ENCODE data around the gene NEK7. TPM values are rescaled to one million over a fixed set of nuclear protein-coding genes. Genes with fewer than 3 reads are reported as not detected.
A peak's percentile ranks its signal among the peaks of the same experiment; 100 is the strongest.

Gene NEK7
- total RNA-seq, 1 donor from 2014 or later: 98.1 TPM

- Histone ChIP-seq H3K9me3 (no peaks in the 10 kb centered on the region), H3K4me1 (peaks cover 59% of the 10 kb centered on the region), H3K36me3 (no peaks in the 10 kb centered on the region), H3K27ac (no peak overlapping the region), H3K27me3 (ENCODE audit: low read depth) (no peaks in the 10 kb centered on the region), H3K4me3 (no peak overlapping the region)
- intact Hi-C loops (cut with DNase I): no loop called here
- ATAC-seq (no peak), DNase-seq (no peak)
- no peak for TF ChIP-seq CTCF (IDR thresholded peaks at IDR 0.05)
Observed at GRCh38 chr1:198178615-198179014, 21.8 kb downstream of the NEK7 start.

GRCh38 chr1:198179556-198179981, 22.8 kb downstream of the NEK7 start:
- Histone ChIP-seq H3K4me1 (peaks cover 52% of the 10 kb centered on the region), H3K27me3 (ENCODE audit: low read depth) (no peaks in the 10 kb centered on the region), H3K27ac (no peak overlapping the region), H3K4me3 (no peak overlapping the region), H3K36me3 (no peaks in the 10 kb centered on the region), H3K9me3 (no peaks in the 10 kb centered on the region)
- no peak for TF ChIP-seq CTCF (IDR thresholded peaks at IDR 0.05)
- ATAC-seq (peak in 1 of 2 donors; percentile 35), DNase-seq (no peak)
- intact Hi-C loops (cut with DNase I): no loop called here

GRCh38 chr1:198183605-198184004, 26.8 kb downstream of the NEK7 start:
- Histone ChIP-seq H3K4me1 (peaks cover 43% of the 10 kb centered on the region), H3K27ac (no peak overlapping the region), H3K4me3 (no peak overlapping the region), H3K9me3 (no peaks in the 10 kb centered on the region), H3K36me3 (no peaks in the 10 kb centered on the region), H3K27me3 (ENCODE audit: low read depth) (no peaks in the 10 kb centered on the region)
- no peak for TF ChIP-seq CTCF (IDR thresholded peaks at IDR 0.05)
- ATAC-seq (no peak), DNase-seq (no peak)
- intact Hi-C loops (cut with DNase I): no loop called here

- intact Hi-C loops (cut with DNase I): no loop called here
- DNase-seq: no peak
- ATAC-seq: no peak
- no peak overlapping the region for H3K4me3 ChIP-seq
- TF ChIP-seq CTCF (IDR thresholded peaks at IDR 0.05): no peak
- H3K27me3 ChIP-seq (ENCODE audit: low read depth): no peaks in the 10 kb centered on the region
- H3K9me3 ChIP-seq: no peaks in the 10 kb centered on the region
- H3K27ac ChIP-seq: no peak overlapping the region
- H3K4me1 ChIP-seq: peaks cover 47% of the 10 kb centered on the region
- H3K36me3 ChIP-seq: no peaks in the 10 kb centered on the region
Observed at GRCh38 chr1:198184516-198184915, 27.7 kb downstream of the NEK7 start.

- TF ChIP-seq CTCF (IDR thresholded peaks at IDR 0.05): no peak
- H3K4me3 ChIP-seq: no peak overlapping the region
- DNase-seq: no peak
- no peak for ATAC-seq
- H3K4me1 ChIP-seq: peaks cover 41% of the 10 kb centered on the region
- H3K27me3 ChIP-seq (ENCODE audit: low read depth): no peaks in the 10 kb centered on the region
- intact Hi-C loops (cut with DNase I): no loop called here
- no peak overlapping the region for H3K27ac ChIP-seq
- H3K36me3 ChIP-seq: no peaks in the 10 kb centered on the region
- H3K9me3 ChIP-seq: no peaks in the 10 kb centered on the region
Observed at GRCh38 chr1:198185146-198185545, 28.3 kb downstream of the NEK7 start.

- H3K9me3 ChIP-seq: no peaks in the 10 kb centered on the region
- no peak overlapping the region for H3K27ac ChIP-seq
- no peak for TF ChIP-seq CTCF (IDR thresholded peaks at IDR 0.05)
- no peaks in the 10 kb centered on the region for H3K27me3 ChIP-seq (ENCODE audit: low read depth)
- H3K4me1 ChIP-seq: peaks cover 40% of the 10 kb centered on the region
- no peak overlapping the region for H3K4me3 ChIP-seq
- ATAC-seq: no peak
- no peak for DNase-seq
- intact Hi-C loops (cut with DNase I): no loop called here
- no peaks in the 10 kb centered on the region for H3K36me3 ChIP-seq
Observed at GRCh38 chr1:198185759-198186158, 29.0 kb downstream of the NEK7 start.

All from lower lobe of right lung (tissue), 2 donors.